MM.1S (cell line): ENCODE data around the gene KBTBD13.

Source experiments
- CTCF ChIP-seq: fragments of 300-600 bp; sonication (generic); IDR thresholded peaks from 2 replicates; pipeline ENCODE4 v1.5.1; 2016; ENCODE audit warnings: antibody characterized with exemption, low read length, mixed read lengths
- EZH2 ChIP-seq: fragments of 300-600 bp; sonication (generic); optimal IDR thresholded peaks from 2 replicates; pipeline ENCODE3; 2017; ENCODE audit warnings: low read depth, mild to moderate bottlenecking, antibody characterized with exemption, low read length, mixed read lengths
- EZH2phosphoT487 ChIP-seq: fragments of 300-600 bp; sonication (generic); IDR thresholded peaks from 2 replicates; pipeline ENCODE4 v1.6.1; 2018; ENCODE audit warnings: antibody characterized with exemption, low read length

- peak; percentile 47 for TF ChIP-seq CTCF
- TF ChIP-seq EZH2, result no peak
- no peak for TF ChIP-seq EZH2phosphoT487
Observed at GRCh38 chr15:65077981-65078352, 1.4 kb downstream of the KBTBD13 start.
